Activated CD4-positive, CD25-positive, alpha-beta regulatory T cell treated with anti-CD3 and anti-CD28 coated beads, Interleukin-2, amount 50 U/mL, for 16 hours (primary cell): Measurements from ENCODE around the gene TNF.

Source experiments
- DNase-seq: peaks from one replicate; pipeline ENCODE4 v3.0.0-alpha.2; 2020; ENCODE audit warnings: low read depth, low spot score

TNF gene

GRCh38 chr6:31572041-31572911 lies 3.1 kb upstream of the TNF start, which contains the start of gene LTA:
TSS of gene LTA (plus strand) at chr6:31572289. CDS start at chr6:31572743, 454 bp downstream.
- peak; percentile 52 for DNase-seq

- no peak for DNase-seq
These were observed 1.9 kb upstream of the TNF start for GRCh38 chr6:31573239-31574105.

GRCh38 chr6:31574106-31575061 lies 981 bp upstream of the TNF start:
- no peak for DNase-seq

- no peak for DNase-seq
These were observed 754 bp downstream of the TNF start for GRCh38 chr6:31575952-31576685.

- DNase-seq, result no peak
These were observed 1.7 kb downstream of the TNF start for GRCh38 chr6:31576897-31577578.

- no peak for DNase-seq
These were observed 2.2 kb downstream of the TNF start for GRCh38 chr6:31577579-31577966.

- no peak for DNase-seq
These were observed 3.1 kb downstream of the TNF start for GRCh38 chr6:31578184-31579118.

GRCh38 chr6:31579119-31579505 lies 3.7 kb downstream of the TNF start:
- DNase-seq, result no peak

- DNase-seq, result no peak
These were observed 4.4 kb downstream of the TNF start for GRCh38 chr6:31579546-31580437.

GRCh38 chr6:31580438-31580740 lies 5.0 kb downstream of the TNF start:
- no peak for DNase-seq

GRCh38 chr6:31580807-31581433 lies 5.6 kb downstream of the TNF start:
- peak; percentile 79 for DNase-seq

- DNase-seq, result no peak
These were observed 6.3 kb downstream of the TNF start for GRCh38 chr6:31581434-31582229.

GRCh38 chr6:31582230-31582643 lies 6.9 kb downstream of the TNF start, which contains the start of gene LTB:
TSS of gene LTB (minus strand) at chr6:31582424. CDS start at chr6:31582417, 7 bp downstream.
- DNase-seq, result peak; percentile 51

GRCh38 chr6:31585491-31585890 lies 10.1 kb downstream of the TNF start:
- no peak for DNase-seq

GRCh38 chr6:31586008-31586407 lies 10.6 kb downstream of the TNF start, which contains the start of gene LST1:
TSS of gene LST1 (plus strand) at chr6:31586277. CDS start at chr6:31587300, 1,023 bp downstream.
- DNase-seq, result no peak

GRCh38 chr6:31586599-31587281 lies 11.4 kb downstream of the TNF start:
- no peak for DNase-seq
